ENCODE results near the gene PTPRT.
A peak's percentile ranks its signal among the peaks of the same experiment; 100 is the strongest.

PTPRT gene

DNA sequence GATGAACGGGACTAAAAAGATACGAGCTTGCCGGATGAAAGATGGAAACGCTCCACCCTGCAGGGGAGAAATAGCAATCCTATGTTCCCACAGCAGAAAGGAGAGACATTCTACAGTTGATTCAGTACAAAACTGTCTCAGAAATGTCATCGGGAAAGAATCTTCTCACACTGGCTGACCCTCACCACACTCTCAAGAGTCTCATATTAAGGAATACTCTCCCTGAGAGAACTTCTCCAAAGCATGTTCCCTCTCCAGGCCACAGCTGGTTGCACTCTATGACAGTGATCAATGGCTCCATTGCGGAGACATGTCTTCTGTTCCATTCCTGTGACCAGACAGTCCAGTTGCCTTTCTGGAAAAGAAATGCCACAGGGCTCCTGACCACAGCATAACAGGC, 813.6 kb downstream of the PTPRT start:
- no peak for DNase-seq (ENCODE audit: low spot score)

DNA sequence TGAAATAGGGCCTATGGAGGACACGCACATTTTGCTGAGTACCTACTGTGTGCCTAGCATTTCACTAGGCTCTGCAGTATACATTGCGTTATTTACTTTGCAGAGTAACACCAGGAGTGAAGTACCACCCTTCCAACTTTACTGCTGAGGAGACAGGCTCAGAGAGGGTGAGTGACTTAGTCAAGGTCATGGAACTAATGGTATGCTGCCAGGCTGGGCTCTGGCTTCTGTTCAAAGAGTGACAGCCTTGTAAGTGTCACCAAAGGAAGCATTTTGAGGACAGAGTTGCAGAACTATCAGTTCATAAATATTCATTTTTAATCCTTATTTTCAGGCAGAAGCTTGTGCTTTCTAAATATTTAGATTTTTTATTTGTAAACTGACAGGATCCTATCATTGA, 816.7 kb downstream of the PTPRT start:
- DNase-seq (ENCODE audit: low spot score), result no peak

DNA sequence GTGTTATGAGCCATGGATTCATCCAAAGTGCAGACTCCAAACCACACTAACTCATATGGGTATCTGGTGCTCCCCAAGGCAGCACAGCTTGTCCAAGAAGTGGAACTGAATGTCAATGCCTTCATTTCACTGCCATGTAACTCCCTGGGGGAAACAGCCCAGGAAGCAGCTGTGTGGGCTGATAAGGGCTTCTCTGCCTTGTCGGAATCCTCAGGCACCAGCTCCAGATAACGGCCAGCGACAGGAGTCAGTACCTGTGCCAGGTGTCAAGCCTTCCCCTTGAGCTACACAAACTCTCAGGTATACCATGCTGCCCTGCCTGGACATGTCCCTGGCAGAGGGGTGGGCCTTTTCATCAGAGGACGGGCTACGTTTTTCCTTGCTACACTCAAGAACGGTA, 819.6 kb downstream of the PTPRT start:
- no peak for DNase-seq (ENCODE audit: low spot score)

DNA sequence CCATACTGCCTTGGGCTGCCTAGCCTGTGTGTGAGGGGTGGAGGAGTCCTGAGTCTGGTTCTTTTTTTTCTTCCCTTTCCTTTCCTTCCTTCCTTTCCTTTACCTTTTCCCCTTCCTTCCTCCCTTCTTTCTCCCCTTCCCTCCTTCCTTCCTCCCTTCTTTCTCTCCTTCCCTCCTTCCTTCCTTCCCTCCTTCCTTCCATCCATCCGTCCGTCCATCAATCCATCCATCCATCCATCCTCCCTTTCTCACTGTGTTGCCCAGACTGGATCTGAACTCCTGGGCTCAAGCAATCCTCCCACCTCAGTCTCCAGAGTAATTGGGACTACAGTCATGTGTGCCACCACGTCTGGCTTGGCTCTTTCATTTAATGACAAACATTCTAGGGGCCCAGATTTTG, 820.8 kb downstream of the PTPRT start:
- DNase-seq (ENCODE audit: low spot score), result no peak

DNA sequence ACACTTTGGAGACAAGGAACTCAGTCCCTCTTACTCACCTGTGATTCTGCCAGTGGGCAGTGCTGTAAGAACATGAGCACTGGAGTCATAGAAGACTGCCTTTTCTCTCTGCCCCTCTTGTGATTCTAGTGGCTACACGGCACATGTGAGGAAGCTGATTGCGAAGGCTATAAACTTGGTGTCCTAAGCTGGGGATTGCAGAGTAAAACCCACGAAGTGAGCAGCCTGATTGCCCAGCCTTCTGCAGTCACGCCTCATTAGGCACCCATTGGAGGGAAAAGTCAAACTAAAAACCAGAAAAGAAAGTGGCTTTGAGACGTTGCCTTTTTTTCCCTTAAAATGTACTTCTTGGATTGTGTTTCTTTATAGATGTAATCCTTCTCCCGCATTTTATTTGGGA, 823.1 kb downstream of the PTPRT start:
- no peak for DNase-seq (ENCODE audit: low spot score)

DNA sequence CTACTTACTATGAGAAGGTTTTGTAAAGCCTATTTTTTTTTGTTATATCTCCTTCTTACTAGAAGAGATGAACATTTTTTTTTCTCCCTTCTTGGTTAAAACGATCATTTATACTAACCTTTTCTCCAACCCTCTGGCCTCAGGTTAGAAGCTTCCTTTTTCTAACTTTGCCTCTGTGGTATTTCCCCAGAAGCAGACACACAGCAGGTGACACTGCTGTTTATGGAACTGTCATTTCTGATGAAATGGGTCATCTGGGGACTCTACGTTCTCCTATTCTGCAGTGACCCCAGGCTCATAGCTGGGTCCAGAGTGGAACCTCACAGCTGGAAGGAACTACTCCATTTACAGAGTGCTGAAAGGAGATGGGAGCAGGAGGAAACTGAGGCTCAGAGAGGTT, 825.3 kb downstream of the PTPRT start:
- DNase-seq (ENCODE audit: low spot score), result no peak

DNA sequence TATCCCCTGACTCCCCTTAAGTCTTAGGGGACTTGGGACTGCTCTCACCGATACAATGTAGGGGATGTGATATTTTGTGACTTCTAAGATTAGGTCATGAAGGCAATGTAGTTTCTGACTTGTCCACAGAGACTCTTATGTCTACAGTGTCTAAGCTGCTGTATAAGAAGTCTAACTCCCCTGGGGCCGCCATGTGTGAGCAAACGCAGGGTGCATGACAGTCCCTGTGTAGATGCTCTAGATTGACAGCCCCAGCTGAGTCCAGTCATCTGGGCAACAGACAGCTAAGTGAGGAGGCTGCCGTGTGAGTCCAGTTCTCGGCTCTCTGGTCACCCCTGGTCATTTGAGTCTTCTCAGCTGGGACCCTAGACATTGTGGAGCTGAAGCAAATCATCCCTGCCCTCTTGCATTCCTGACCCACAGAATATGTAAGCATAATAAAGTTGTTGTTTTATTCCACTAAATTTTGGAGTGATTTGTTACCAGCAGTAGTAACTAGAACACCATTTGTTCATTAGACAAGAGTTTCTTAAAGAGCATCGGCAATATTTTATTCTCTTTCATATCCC, 828.2 kb downstream of the PTPRT start:
- no peak for DNase-seq (ENCODE audit: low spot score)

DNA sequence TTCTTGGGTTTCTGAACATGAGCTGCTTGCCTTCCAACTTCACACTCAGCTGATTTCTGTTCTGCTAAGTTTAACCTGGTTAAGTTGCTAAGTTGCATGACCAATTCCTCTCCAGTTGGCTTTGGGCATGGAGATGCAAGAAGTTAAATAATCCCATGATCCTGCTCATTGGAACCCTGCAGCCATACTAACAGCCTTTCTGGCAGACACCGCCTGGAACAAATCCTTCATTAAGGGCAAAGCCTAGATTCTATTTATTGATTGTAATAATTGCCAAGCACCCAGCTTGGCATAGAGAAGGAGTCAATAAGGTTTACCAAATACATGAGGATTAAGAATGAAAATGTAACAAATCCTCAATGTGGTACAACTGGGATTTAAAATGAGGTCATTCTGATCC, 829.1 kb downstream of the PTPRT start:
- DNase-seq (ENCODE audit: low spot score), result no peak

DNA sequence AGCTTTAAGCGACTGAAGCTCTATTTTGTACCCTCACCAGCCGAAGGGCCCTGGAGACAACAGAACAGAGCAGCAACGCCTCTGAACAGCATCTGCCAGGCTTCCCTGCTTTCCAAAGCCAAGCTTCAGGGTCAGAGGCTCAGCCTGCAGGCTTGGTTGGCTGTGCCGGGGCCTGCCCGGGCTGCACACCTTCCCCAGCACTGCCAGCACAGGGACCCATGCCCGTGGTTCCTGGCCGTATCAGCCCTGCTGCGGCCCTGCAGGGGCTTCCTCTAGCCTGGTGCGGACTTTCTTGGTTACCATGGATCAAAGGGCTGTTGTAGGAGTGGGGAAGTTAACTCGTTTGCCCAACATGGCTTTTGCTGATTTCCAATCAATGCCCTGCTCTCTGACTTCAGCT, 830.1 kb downstream of the PTPRT start:
- no peak for DNase-seq (ENCODE audit: low spot score)

DNA sequence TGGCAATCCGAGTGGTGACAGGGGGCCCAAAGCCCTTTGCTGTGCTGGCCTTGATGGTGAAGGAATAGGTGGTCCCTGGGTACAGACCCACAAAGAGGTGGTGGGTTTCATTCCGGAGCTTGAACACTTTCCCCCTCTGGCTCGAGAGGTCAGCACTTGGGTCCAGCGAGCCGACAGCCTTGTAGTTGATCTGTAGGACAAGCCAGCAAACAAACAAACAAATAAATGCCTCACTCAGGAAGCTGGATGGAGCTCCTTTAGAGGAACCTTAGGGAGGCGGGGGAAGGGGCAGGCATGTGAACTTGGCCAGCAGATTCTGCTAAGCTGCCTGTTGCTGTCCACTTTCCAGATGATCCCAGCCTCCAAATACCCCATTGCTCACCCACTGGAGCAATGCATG, 837.6 kb downstream of the PTPRT start:
- DNase-seq (ENCODE audit: low spot score), result no peak

DNA sequence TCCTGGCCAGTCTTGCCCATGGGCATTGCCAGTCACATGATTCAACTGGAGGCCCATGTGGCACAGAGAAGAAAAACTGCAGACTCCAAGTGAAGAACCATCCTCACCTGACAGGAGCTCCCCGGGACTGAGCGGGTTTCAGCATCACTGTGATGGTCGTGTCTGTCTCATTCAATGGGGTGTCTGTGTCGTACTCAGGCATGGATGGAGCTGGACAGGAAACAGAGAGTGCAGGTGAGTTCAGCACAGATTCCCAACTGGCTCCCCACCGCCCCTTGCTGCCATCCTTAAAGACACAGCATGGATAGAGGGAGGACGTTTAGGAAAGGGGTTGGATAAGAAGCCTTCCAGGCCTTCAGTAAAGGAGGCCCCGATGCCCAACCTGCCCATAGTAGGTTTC, 839.2 kb downstream of the PTPRT start:
- no peak for DNase-seq (ENCODE audit: low spot score)

DNA sequence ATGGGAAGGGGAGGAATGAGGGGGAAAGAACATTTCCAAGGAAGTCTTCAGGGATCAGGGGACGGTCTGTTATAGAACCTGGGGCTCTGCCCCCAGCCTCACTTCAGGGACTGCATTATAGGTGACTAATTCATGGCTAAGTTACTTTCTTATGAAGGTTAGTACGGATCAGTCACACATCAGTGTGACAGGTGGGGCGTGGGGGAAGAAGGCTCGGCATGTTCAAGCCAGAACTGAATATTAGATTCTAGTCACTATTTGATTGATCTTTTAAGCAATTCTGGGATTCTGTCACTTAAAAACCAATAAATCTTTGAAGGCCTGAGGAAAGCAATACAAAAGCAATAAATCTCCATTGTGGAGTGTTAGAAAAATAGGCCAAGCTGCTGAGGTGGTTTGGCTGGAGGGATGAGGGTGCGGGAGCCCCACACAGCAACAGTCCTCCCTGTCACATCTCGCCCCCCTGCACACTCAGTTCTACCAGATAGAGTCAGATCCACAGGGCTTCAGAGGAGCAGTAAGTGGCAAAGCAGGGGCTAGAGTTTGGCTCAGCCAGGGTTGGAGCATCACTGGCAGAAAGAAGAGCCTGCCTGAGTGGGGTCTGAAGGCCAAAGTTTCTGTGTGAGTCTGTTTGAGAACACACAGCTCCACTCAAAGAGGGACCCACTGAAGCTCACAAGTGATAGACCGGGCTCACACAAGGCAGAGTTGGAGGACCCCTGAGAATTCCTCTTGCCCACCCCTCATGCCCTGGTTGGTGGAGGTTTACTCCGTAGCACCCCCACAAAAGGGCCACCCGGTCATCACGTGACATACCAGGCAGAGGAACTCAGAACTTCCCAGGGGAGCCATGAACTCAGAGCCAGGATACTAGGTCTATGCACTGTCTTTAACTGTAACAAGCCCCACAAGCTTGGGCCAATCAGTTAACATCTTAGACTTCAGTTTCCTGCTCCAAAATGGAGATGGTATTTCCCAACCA, 843.2 kb downstream of the PTPRT start:
- no peak for DNase-seq (ENCODE audit: low spot score)

DNA sequence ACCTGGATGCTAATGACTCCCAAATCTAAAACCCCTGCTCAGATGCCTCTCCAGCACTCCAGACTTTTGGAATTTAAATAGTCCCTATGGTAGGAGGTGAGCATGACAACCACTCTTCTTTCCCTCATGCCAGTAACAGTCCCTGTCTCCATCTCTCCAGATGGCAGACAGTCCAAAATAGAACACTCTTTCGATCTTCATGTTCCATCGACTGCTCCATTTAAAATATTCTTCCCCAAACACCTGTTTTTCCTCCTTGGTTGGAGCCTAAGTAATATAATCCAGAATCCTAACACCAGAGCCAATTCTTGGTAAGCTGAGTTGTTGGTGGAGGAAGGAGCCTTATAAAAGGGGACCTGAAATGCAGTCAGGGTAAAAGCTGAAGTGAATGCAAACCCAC, 848.1 kb downstream of the PTPRT start:
- DNase-seq (ENCODE audit: low spot score), result no peak

DNA sequence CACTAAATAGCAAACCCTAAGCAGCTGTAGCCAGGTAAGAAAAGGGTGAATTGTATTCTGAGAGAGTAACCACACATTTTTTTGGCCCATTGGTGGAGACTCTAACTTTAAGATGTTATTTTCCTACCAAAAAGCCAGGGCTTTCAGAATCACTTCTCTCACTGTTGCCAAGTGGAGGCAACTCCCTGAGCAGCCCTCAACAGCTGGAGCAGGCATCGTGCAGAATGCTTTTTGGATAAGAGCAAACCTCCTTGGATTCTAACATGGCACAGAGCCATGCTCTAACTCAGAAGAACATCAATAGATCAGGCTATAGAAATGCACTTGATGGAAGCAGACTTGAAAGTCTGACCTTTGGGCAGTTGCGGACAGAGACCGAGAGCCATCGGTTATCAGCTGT, 849.3 kb downstream of the PTPRT start:
- no peak for DNase-seq (ENCODE audit: low spot score)

DNA sequence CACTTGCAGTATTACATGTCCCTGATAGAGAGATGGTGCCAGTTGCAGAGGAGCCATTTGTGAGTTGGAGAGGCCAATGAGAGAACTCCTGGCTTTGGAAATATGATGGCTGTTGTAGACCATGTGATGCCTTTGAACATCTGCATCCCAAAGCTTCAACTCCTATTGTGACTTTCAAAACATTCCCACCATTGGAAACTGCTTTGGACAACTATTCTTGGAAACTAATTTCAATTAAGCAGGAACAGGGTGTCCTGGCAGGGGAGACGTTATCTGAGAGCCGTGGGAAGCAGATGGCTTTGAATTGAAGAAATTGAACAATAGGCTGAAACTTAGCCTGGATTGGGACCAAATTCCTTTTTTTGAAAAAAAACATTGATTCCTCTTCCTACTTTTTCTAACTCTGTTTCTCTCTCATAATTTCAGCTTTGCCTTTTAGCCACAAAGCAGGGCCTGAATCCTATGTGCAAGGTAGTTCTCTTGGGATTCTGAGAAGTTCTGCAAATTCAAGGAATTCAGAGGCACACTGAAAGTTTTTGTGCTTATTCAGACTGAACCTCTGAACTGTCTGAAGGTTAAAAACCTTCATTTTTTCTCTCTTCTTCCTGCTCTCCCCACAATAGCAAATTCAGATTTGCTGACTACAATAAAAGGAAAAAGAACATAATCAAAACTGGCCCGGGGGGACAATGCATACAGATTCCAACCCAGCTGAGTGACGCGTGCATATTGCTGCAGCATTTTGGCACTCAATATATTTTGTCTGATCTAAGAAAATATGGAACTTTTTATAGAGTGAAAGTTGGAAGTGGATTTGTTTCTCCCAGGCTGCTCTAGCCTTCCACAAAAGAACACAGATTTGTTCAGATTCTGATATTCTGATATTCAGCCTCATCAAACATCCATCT, 851.2 kb downstream of the PTPRT start:
- no peak for DNase-seq (ENCODE audit: low spot score)

DNA sequence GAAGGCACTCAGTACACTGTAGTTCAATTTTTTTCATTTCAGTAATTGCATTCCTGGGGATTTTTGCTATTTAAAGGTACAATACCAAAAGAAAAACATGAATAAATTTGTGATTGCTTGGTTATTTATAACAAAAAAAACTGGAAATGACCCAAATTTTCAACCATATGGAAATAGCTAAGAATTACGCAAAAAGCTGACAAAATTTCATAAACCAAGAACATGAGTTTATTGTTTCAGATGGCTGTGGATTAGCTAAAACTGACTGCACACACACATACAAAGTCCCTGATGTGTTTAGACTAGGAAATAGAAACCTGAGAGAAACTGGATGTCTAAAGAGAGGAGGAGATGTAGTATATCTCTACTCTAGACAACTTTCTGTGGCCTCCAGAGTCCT, 853.1 kb downstream of the PTPRT start:
- DNase-seq (ENCODE audit: low spot score), result no peak

DNA sequence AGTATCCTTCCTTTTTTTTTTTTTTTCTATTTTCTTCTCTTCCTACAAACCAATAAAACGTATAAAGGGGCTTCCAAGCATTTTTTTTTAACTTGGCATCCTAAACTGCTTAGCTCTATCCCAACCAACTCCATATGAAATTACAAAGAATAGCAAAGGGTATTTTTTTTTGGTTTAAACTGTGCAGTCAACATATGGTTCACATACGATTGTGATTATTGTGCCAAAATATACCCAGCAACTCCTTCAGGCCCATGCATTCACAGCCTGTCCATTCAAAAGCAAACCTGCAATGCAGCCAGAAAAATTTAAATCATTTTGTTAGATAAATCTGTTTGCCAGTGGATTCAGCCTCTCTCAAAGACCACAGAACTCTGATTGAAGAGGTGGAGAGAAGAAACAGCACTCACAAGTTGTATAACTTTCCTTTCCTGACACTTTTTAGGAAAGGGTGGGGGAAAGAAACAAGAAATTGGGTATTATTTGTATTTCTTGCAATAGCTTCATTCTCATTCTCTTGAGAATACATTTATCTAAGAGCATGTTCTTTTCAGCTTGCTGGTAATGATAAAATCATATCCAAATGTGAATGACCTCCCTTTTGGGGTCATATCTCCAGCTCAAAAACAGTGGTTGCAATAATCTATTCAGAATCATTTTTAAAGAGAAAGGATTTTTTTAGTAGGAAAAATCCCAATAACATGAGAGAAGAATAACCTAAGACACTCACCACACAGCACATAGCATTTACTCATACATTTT, 870.3 kb downstream of the PTPRT start:
- no peak for DNase-seq (ENCODE audit: low spot score)

DNA sequence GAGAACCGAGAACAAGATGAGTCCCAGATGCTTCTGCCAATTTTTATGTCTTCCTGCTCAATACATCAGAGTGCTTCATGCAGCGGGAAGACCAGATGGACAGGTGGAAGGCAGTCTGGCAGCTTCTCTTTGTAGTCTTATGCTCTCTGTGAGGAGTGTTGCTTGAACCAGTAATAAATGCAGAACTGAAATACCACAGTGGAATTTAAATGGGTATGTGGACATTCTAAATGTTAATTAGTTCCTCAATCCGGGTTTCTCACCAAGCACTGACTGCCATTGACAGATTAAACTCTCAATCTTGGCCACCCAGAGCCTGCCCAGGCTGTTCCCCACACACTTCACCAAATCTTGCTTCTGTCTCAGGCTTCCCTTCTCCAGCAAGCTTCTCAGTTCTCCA, 876.0 kb downstream of the PTPRT start:
- no peak for DNase-seq (ENCODE audit: low spot score)

DNA sequence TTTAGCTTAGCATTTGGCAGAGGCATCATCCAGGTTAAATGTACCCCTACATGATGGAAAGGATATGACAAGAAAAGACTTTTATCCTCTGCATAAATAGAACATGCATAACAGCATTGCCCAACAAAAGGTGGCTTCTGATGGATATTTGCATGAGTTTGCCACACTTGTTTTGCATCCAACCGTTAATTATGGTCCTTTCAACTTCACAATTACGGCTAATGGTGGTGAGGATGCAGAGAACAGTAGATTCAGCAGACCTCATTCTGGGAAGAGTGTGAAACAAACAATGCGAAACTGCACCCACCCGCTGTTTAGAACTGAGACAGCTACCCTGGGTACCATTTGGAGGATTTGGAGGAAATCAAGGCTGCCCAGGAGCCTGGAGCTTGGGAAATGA, 880.7 kb downstream of the PTPRT start:
- DNase-seq (ENCODE audit: low spot score), result peak; percentile 17

DNA sequence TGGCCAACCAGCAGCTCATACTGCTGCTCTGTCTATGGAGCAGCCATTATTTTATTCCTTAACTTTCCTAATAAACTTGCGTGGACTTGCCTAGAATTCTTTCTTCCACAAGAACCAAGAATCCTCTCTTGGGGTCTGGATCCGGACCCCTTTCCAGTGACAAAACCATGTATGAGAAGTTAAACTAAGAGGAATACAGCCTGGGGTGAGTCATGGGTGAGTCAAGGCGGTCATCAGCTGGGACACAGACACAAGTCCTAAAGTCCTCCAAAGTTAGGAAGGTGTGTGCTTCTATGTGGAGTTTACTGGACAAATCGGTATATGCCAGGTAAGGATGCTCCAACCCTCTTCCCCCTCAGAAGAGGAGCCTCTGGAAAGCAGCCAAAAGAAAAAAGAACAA, 881.5 kb downstream of the PTPRT start:
- DNase-seq (ENCODE audit: low spot score), result no peak

DNA sequence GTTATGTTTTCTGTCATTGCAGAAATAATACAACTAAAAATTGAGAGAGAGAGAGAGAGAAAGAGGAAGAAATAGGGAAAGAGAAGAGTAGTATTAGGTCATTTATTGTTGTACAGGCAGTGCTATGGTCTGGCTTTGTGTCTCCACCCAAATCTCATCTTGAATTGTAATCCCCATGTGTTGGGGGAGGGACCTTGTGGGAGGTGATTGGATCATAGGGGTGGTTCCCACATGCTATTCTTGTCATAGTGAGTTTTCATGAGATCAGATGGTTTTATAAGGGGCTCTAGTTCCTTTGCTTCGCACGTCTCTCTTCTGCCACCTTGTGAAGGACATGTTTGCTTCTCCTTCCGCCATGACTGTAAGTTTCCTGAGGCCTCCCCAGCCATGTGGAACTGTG, 894.1 kb downstream of the PTPRT start:
- no peak for DNase-seq (ENCODE audit: low spot score)

DNA sequence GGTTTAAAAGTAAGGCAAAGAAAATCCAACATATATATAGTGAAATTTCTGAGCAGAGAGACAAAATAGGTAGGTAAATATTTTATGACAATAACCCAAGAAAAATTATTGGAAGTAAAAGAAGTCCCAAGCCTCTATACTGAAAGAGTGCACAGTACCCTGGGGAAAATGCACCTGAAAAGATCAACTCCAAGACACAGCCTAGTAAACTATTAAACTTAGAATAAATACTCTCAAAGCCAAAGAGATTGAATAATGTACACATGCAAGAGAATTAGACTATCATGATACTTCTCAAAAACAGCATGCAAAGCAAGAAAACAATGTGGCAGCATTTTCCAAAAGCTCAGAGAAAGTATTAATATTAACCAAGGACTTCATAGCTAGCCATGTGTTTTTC, 894.7 kb downstream of the PTPRT start:
- no peak for DNase-seq (ENCODE audit: low spot score)
